Tibial nerve (tissue), 3 donors: ENCODE data around the gene NDRG4.

Experiments
- POLR2A ChIP-seq, 2 donors: fragments of 450-650 bp; IDR thresholded peaks; one replicate each; pipeline ENCODE4 v1.6.1; 2017; ENCODE audit warnings: antibody characterized with exemption in 2 of 2, mild to moderate bottlenecking in 2 of 2, moderate library complexity in 2 of 2
- TF ChIP-seq, protein P1 (sequence below), 5 experiments: fragments of 200-600 bp in 3 of 5; fragments of 450-650 bp in 2 of 5; sonication (generic) in 3 of 5; IDR thresholded peaks; one replicate each; pipeline ENCODE4 v1.5.1; 2016 to 2019; ENCODE audit warnings: antibody characterized with exemption in 5 of 5, mild to moderate bottlenecking in 3 of 5, moderate library complexity in 2 of 5

GRCh38 chr16:58466396-58466795, 33.5 kb upstream of the NDRG4 start:
- TF ChIP-seq, protein P1, sequence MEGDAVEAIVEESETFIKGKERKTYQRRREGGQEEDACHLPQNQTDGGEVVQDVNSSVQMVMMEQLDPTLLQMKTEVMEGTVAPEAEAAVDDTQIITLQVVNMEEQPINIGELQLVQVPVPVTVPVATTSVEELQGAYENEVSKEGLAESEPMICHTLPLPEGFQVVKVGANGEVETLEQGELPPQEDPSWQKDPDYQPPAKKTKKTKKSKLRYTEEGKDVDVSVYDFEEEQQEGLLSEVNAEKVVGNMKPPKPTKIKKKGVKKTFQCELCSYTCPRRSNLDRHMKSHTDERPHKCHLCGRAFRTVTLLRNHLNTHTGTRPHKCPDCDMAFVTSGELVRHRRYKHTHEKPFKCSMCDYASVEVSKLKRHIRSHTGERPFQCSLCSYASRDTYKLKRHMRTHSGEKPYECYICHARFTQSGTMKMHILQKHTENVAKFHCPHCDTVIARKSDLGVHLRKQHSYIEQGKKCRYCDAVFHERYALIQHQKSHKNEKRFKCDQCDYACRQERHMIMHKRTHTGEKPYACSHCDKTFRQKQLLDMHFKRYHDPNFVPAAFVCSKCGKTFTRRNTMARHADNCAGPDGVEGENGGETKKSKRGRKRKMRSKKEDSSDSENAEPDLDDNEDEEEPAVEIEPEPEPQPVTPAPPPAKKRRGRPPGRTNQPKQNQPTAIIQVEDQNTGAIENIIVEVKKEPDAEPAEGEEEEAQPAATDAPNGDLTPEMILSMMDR (IDR thresholded peaks at IDR 0.05), result no peak
- no peak for TF ChIP-seq POLR2A (IDR thresholded peaks at IDR 0.05)
